HG02970 (cell line): Measurements from ENCODE around the gene TCF12.

ENCODE experiments used
- ATAC-seq: cut with Tn5 transposase; IDR thresholded peaks from one replicate; pipeline ENCODE4 v1.9.1; 2021; ENCODE audit warnings: mild to moderate bottlenecking, moderate library complexity, moderate number of reproducible peaks; ENCODE audit not compliant: unreplicated experiment, low FRiP score

Gene TCF12

DNA sequence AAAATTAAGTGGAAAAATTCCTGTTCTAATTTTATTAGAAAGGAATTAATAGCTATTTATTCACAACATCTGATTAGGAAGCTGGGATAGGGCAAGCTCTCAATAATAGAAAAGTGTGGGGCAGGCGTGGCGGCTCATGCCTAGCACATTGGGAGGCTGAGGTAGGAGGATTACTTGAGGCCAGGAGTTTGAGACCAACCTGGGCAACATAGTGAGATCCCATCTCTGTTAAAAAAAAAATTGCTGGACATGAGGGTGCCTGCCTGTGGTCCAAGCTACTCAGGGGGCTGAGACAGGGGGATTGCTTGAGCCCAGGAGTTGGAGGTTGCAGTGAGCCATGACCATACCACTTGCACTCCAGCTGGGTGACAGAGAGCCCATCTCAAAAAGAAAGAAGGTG lies 119.6 kb downstream of the TCF12 start:
- ATAC-seq = no peak

DNA sequence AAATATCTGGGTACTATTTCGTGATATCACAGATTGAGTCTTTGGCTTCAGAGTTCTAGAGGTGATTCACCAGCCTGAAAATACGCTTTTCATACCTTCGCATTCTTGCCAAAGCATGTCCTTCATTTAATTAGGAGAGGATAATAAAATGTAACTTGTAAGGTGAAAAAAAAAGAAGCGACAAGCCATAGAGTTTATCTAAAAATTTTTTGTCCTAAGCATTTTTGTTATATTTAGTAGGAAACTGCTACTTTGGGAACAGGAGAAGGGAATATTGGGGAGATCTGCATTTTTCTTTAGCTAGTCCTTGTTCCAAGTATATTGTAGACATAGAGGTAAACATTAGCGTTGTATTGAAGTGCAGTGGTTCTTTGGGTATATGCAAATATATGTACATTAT lies 120.1 kb downstream of the TCF12 start:
- ATAC-seq = no peak

DNA sequence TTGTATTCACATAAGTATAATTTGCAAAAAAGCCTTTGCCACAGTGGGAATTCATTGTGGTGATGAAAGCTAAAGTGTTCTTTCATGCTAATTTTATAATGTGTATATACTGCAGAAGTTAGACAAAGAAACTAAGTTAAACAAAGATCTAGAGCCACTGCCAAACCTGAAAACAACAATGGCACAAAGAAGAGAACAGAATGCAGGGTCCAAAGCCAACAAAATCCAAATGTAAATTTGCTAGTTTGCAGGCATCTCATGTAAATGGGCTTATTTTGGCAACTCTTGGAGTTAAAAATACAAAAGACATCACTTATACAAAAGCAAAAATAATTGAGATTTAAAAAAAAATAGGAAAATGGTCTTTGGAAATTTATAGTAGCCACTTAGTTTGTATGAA lies 123.0 kb downstream of the TCF12 start:
- no peak for ATAC-seq

DNA sequence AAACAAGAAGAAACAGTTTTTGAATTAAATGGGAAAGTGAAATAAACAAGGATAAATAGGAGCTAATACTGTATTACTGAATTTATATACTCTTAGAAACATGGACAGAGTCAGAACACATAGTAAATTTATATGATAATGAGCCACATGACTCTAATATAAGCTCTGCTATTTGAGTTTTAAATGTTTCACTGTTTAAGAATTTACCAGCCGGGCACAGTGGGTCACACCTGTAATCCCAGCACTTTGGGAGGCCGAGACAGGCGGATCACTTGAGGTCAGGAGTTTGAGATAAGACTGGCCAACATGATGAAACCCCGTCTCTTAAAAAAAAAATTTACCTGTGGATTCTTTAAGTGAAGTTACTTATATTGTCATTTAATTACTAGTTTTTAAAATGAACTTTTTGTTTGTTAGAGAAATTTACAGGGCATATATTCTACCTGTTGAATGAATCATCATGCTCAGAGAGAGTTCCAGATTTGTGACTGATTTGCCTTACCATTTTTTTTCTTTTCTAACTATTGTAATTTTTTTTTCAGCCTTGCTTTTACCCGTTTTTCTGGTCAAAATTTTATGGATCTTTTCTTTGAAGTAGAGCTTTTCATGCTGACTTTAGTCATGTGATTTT lies 125.7 kb downstream of the TCF12 start:
- ATAC-seq = no peak

DNA sequence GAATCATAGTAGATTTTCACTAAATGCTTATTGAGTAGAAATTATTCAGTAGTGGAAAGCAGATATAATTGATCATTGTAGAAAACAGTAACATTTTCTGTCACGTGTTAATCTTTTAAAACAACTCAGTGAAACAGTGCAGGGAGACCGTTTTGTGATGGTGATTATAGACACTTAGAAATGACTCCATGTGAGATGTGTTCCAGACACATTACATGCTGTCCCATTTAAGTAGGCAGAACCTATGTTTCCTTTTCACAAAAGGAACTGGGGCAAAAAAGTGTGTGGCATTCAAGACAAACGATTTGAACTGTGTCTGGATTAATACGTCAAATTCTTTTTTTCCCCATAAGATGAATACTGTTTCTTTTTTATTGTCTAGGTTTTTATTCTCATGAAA lies 126.5 kb downstream of the TCF12 start:
- ATAC-seq = no peak

DNA sequence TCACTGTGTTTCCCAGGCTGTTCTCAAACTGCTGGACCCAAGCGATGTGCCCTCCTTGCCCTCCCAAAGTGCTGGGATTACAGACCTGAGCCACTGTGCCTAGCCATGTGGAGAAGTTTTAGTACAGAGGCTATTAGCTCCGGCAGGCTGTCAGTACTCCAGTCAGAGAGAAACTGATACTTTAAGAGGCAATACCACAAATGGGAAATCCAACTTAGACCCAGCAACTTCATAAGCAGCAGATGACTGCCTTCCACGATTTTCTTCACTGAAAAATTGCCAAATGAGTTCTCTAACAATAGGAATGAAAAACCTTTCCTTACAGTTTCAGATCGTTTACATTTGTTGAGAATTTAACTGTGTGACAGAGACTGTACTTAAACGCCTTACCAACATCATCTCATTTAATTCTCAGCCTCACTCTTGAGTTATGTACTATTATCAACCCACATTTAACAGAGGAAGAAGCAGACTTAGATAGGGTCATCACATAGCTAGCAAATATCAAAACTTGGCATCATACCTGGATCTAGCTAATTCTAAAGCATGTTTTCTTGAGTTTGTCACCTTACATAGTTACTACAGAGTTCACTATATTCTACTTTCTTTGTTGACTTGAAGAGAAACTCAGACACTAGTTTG lies 127.4 kb downstream of the TCF12 start:
- ATAC-seq = no peak

DNA sequence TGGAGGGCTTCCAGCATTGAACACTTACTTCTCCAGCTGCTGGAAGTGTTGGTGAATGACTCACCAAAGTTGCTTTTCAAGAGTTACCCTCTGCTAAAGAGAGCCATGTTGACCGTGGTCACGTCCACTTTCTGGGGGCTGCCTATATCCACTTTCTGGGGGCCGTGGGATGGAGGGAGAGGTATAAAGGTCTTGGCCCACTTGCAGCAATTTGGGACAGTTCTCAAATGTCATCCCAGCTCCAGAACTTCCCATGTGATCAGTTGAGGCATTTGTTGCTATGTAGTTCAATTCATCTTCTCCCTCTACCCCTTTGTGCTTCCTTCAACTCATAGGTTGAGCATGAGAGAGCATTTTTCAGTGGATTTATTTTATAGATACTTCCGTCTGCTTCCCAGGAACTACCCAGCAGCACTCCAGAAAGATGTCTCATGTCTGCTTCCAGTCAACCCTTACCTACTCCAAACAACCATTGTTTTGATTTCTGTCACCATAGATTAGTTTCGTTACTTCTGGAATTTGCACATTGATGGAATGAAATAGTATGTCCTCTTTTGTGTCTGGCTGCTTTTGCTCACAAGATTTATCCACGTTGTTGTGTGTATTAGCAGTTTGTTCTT lies 130.6 kb downstream of the TCF12 start:
- ATAC-seq = no peak

DNA sequence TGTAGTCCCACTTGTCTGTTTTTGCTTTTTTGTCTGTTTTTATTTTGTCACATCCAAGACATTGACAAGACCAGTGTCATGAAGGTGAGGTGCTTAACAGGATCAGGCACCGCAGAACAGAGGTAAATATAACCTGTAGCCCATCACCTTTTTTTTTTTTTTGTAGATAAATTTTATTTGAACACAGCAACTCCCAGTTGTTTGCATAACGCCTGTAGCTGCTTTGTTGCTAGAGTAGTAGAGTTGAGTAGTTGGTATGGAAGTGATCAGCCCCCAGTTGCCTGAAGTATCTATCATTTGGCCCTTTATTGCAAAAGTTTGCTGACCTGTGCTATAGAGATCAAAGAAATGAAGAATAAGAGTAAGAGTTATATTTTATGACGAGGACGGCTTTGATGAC lies 135.0 kb downstream of the TCF12 start:
- ATAC-seq = no peak

DNA sequence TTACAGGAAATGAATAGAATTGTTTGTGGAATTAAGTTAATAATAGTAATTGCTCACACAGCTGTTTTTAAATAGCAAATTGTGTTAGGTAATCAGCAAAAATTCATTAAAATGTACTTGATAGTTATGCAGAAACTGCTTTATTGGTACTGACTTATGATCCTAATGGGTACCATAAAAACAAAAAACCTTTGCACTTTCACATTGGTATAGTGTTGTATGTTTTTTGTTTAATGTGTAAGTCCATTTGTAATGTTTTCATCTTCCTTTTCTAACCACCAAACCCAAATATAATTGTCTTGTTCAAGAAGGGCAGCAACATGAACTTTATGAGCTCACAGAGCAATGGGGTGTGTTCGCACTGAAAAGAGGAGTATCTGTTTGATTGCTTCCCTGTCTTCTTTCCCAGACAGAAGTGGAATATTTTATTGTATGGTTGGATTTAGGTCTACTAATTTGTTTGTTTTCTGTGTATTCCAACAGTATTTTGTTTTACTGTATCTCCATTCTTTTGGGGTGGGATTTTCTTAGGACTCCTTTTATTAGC lies 135.8 kb downstream of the TCF12 start:
- no peak for ATAC-seq

DNA sequence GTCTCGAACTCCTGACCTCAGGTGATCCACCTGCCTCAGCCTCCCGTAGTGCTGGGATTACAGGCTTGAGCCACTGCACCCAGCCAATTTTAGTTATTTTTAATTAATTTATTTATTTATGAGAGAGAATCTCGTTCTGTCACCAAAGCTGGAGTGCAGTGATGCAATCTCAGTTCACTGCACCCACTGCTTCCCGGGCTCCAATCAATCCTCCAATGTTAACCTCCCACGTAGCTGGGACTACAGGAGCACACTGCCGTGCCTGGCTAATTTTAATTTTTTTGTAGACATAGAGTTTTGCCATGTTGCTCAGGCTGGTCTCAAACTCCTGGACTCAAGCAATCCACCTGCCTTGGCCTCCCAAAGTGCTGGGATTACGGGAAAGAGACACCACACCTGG lies 137.9 kb downstream of the TCF12 start:
- no peak for ATAC-seq

DNA sequence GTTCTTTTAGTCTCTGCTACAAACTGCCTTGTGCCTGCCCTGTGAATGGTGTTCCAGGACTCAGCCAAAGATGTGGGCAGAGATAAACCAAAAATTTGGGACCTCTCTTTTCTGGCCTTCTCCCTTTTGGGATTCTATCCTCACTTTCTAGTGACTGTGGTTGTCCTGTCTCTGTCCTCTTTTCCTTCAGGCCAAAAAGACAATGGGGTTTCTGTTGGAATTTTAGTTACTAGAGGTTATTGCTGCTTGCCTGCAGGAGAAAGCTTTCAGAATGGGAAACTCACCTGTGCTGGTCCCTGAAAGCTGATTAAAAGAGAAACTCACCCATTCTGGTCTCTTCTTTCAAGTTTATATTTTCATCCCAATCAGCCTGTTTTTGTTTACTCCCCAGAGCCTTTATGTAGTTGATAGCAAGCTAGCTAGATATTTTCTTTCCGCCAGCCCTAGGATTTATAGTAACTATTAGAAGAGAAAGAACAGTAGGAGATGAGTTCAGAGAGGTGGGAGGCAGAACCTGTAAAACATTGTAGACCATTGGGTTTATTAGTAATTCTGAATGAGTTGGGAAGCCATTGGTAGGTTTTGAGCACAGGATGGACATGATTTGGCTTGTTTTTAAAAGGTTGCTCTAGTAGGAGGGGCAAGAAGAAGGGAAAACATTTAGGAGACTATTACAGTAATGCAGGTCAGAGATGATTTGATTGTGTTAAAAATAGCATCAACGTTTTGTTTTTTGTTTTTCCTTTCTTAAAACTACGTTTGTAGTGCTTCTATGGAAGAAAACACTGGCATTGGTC lies 138.9 kb downstream of the TCF12 start:
- no peak for ATAC-seq

DNA sequence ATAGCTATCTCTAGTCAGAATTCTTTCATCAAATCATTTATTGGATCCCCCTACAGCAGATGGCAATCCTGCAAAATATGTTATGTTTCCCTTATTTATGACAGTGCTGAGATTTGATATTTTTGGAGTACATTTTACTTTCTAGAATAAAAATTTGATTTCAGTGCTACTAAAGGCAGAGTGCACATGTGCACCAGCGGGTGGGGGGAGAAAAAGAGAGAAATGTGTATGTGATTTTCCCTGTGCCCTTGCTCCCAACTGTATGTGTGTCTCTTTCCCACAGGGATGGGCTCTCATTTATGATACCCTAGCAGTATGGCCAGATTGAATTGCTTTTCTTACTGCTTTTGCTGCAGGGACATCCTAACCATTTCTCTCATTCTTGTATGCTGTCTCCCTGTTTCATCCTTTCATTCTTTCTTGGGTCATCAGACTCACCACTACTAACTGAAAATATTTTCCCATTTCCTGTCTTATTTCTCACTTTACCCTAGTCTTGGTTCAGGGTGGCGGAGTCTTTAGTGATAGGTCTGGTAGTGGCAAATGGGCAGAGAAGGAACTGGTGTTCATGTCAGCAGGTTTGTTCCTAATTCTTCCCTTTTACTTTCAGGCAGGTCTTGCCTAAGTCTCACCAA lies 140.7 kb downstream of the TCF12 start:
- ATAC-seq = no peak

DNA sequence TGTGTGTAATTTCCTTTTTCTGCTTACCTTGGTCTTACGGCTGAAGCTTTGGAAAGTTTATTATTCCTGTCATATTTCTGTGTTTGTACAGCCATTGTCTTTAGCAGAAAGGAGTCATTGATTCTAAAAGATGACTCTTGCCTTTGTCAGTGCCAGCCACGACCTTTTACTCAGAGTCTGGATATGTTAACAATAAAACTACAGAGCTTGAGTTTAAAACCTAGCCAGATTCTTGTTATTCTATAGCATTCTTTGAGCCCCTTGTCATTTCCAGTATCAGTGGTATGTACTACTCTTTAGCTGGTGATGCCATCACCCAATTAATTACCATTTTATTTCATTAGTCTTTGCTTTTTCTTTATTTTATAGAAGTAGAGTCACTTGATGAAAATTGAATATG lies 142.4 kb downstream of the TCF12 start:
- ATAC-seq = no peak

DNA sequence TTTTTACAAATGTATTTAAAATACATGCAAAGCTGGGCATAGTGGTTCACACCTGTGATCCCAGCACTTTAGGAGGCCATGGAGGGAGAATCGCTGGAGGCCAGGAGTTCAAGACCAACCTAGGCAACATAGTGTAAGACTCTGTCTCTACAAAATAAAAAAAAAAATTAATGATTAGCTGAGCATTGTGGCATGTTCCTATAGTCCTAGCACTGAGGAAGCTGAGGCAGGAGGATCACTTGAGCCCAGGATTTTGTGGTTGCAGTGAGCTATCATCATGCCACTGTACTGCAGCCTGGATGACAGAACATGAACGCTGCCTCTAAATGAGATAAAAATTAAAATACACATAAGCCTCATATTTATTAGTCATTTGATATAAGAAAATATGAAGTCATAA lies 142.8 kb downstream of the TCF12 start:
- no peak for ATAC-seq

DNA sequence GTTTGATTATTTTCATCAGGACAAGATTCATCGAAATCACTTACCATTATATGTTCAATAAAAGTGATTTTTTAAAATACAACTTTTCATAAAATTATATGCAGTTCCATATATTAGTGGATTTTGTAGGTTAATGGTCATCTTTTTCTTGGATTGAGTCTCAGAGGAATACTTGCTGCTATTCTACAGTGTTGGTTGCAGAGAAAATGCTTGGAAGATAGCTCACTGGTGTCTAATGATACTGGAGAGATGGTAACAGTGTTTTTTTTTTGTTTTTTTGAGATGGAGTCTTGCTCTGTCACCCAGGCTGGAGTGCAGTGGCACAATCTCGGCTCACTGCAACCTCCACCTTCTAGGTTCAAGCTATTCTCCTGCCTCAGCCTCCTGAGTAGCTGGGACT lies 143.3 kb downstream of the TCF12 start:
- ATAC-seq = no peak

DNA sequence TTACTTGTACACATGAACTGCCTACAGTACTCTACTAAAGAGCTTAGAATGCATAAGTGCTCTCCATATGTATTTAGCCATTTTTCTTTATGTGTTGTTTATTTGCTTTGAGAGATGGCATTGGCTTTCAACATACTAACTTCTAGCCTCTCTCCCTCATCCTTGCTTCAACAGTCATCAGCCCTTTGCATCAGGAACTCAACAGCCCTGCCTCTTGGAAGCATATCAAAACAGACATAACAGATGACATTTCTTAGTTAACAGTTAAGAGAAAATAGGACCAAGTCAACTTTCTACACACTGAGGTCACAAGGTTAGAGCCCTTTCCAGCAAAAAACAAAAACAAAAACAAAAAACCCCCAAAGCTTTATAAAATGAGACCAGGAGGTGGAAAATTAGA lies 145.6 kb downstream of the TCF12 start:
- no peak for ATAC-seq

DNA sequence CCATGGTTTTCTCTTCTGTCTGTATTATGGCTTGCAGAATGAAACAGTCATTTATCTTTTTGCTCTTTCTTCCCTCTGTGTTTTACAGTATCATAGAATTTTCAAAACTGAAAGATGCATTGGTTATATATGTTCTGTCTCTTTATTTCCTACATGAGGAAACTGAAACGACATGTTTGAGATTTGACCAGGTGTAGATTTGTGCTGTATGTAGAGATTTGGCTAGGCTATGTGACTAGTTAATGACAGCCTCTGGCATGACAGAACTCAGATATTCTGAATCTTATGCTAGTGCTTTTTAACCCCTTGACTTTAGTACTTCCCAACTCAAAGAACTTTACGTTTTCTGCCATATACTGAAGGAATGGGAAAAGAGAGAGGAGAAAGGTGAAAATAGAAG lies 151.0 kb downstream of the TCF12 start:
- ATAC-seq = no peak

DNA sequence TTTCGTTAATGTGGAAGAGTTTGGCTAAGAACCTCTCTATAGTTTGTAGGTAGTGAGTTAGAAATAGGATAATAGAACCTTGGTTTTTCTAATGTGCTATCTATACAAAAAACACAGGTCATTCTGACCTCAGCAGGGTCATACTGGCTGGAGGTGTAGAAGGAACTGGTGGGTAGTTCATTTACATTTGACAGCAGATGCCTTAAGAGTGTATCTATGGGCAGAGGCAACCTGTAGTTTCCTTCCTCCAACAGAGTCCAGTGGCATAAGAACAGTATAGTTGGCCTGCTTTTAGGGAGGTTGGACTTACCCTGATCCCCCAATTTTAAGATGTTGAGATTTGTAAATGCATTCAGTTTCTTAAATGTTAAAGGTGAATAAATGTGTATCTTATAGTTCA lies 152.2 kb downstream of the TCF12 start:
- ATAC-seq = no peak

DNA sequence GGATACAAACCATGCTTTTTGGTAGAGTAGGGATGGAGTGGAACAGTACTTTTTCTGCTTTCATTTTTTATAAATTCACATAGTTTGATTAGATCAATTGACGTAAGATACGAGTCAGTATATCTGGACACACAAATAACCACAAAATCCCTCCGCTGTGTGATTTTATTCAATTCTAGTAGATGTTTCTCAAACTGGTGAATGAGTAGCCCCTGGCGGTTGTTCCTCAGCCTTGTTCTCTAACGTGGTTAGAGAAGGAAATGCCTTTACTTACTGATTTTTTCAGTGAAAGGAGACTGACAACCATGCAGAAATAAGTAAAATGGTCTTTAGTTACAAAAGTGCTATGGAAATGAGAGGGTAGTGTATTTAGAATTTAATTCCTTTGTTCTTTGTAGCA lies 161.0 kb downstream of the TCF12 start:
- ATAC-seq = no peak

DNA sequence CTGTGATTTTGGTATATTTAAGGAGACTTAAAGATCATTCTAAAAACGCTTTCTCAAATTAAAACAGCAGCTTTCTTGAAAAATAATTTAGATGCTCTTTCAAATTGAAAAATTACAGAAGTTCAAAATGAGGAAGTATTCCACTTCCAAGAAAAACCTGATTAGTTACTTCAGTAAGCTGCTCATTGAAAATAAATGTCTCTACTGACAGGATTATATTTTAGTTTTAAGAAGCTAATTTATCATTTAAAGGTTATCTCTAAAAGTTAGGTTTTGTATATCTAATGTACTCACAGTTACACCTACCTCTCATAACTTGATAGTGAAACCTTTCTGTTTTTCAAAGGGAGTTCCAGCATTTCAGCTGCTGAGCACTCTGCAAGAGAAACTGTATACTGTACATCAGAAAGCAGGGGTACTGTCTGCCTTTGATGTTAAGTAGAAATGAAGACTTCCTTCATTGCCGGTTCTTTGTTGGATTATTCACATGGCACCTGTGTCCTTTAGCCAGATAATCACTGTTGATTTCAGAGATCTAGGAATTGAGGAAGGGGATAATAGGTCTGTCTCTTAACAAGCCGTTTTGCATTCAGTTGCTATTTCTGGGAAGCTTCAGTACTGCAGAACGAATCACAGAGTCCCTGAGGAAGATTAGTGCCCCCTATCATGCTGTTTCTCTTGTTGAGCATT lies 161.6 kb downstream of the TCF12 start:
- ATAC-seq = no peak
